HepG2 (cell line): ENCODE results near the gene SMIM43. TPM values are rescaled to one million over a fixed set of nuclear protein-coding genes. Genes with fewer than 3 reads are reported as not detected.

Experiments used
- E2F1 ChIP-seq: sonication (generic); formaldehyde crosslinking; IDR thresholded peaks from 2 replicates; pipeline ENCODE4 v1.5.0; 2020; ENCODE audit warnings: missing genetic modification reagents
- FOSL2 ChIP-seq: sonication (generic); formaldehyde crosslinking; IDR thresholded peaks from 2 replicates; pipeline ENCODE4 v1.4.0; 2020; ENCODE audit warnings: missing genetic modification reagents
- HOXA7 ChIP-seq: sonication (generic); formaldehyde crosslinking; IDR thresholded peaks from 2 replicates; pipeline ENCODE4 v1.8.1; 2022; ENCODE audit warnings: mild to moderate bottlenecking, missing genetic modification reagents, moderate library complexity
- KLF11 ChIP-seq: IDR thresholded peaks from 2 replicates; pipeline ENCODE4 v1.6.1; 2016; ENCODE audit warnings: missing compliant biosample characterization
- LBX2 ChIP-seq: sonication (generic); formaldehyde crosslinking; IDR thresholded peaks from 2 replicates; pipeline ENCODE4 v1.5.0; 2020; ENCODE audit warnings: missing genetic modification reagents, mild to moderate bottlenecking, borderline replicate concordance
- NR3C1 ChIP-seq: sonication (generic); formaldehyde crosslinking; IDR thresholded peaks from 2 replicates; pipeline ENCODE4 v1.4.0; 2020; ENCODE audit warnings: missing genetic modification reagents
- PAF1 ChIP-seq: IDR thresholded peaks from 2 replicates; pipeline ENCODE4 v1.6.1; 2016; ENCODE audit warnings: missing genetic modification reagents, missing compliant biosample characterization
- PRDM4 ChIP-seq: sonication (generic); formaldehyde crosslinking; IDR thresholded peaks from 2 replicates; pipeline ENCODE4 v1.9.0; 2021; ENCODE audit warnings: missing genetic modification reagents, borderline replicate concordance
- RFX1 ChIP-seq: fragments of 450-650 bp; IDR thresholded peaks from 2 replicates; pipeline ENCODE4 v1.6.1; 2017
- SP5 ChIP-seq: IDR thresholded peaks from 2 replicates; pipeline ENCODE4 v1.6.1; 2016; ENCODE audit warnings: low read depth, borderline replicate concordance
- THAP8 ChIP-seq: sonication (generic); formaldehyde crosslinking; IDR thresholded peaks from 2 replicates; pipeline ENCODE4 v1.5.1; 2020; ENCODE audit warnings: missing genetic modification reagents, mild to moderate bottlenecking, borderline replicate concordance
- ZBTB4 ChIP-seq: sonication (generic); formaldehyde crosslinking; IDR thresholded peaks from 2 replicates; pipeline ENCODE4 v1.4.0; 2020; ENCODE audit warnings: missing genetic modification reagents, mild to moderate bottlenecking, borderline replicate concordance
- ZNF160 ChIP-seq: sonication (generic); formaldehyde crosslinking; IDR thresholded peaks from 2 replicates; pipeline ENCODE4 v1.8.0; 2022; ENCODE audit warnings: mild to moderate bottlenecking, inconsistent platforms, missing genetic modification reagents
- ZNF224 ChIP-seq: sonication (generic); formaldehyde crosslinking; IDR thresholded peaks from 2 replicates; pipeline ENCODE4 v1.5.0; 2020; ENCODE audit warnings: mild to moderate bottlenecking, missing genetic modification reagents
- ZNF512 ChIP-seq: sonication (generic); formaldehyde crosslinking; IDR thresholded peaks from 2 replicates; pipeline ENCODE4 v1.4.0; 2020; ENCODE audit warnings: mild to moderate bottlenecking, missing genetic modification reagents
- ZXDC ChIP-seq: sonication (generic); formaldehyde crosslinking; IDR thresholded peaks from 2 replicates; pipeline ENCODE4 v1.5.0; 2020; ENCODE audit warnings: mild to moderate bottlenecking, missing genetic modification reagents
- polyA plus RNA-seq, 8 experiments: library from polyadenylated mRNA; depleted of rRNA in 3 of 8; stranded (reverse) in 7 of 8; unstranded in 1 of 8; fragments of >200 nt; fragmentation: Illumina TruSeq in 4 of 8; extraction: Trizol in 4 of 8; gene quantifications; 2 replicates each; pipeline versions ENCODE4 v1.2.1 to v1.2.3, GENCODE V29; 2011 to 2016; ENCODE audit warnings: low read depth in 4 of 8, missing spikeins in 1 of 8, mixed read lengths in 1 of 8; ENCODE audit not compliant: insufficient read depth in 1 of 8
- total RNA-seq, 5 experiments: library from RNA; depleted of rRNA; stranded (reverse); fragments of >200 nt; fragmentation: Illumina TruSeq; extraction: Trizol; gene quantifications; 2 replicates each; pipeline ENCODE4 v1.2.3, GENCODE V29; 2016; ENCODE audit warnings: low read depth in 1 of 5

SMIM43 gene
- total and polyA plus RNA-seq, 2 of the 13 experiments (the other 11 are each of a cell fraction or from before 2014, with no cell fraction given), result not detected

GRCh38 chr4:121800961-121801714 is 36.2 kb upstream of the SMIM43 start, which contains the start of gene EXOSC9 (continued):
- TF ChIP-seq PAF1 (CRISPR knock-in tag) (no peak), ZXDC (CRISPR knock-in tag) (no peak), PRDM4 (CRISPR knock-in tag) (no peak), ZNF160 (CRISPR knock-in tag) (no peak; the same call in 1 of the 2 replicates), E2F1 (CRISPR knock-in tag) (peak; percentile 99), FOSL2 (peak; percentile 48; the same call in 1 of the 2 replicates), THAP8 (CRISPR knock-in tag) (no peak), LBX2 (no peak), ZNF512 (CRISPR knock-in tag) (no peak), ZBTB4 (CRISPR knock-in tag) (peak; percentile 32; the same call in 1 of the 2 replicates), HOXA7 (no peak), KLF11 (CRISPR knock-in tag) (0 out of 2 replicates have a peak, but pooled peaks have one; percentile 31), ZNF224 (CRISPR knock-in tag) (0 out of 2 replicates have a peak, but pooled peaks have one; percentile 49), SP5 (CRISPR knock-in tag) (0 out of 2 replicates have a peak, but pooled peaks have one; percentile 19), NR3C1 (CRISPR knock-in tag) (no peak), RFX1 (no peak)
